Measurements from ENCODE around the gene SLAMF7. TPM values are rescaled to one million over a fixed set of nuclear protein-coding genes. Genes with fewer than 3 reads are reported as not detected.

SLAMF7 gene
- total RNA-seq, 1 donor from 2014 or later = not detected

DNA sequence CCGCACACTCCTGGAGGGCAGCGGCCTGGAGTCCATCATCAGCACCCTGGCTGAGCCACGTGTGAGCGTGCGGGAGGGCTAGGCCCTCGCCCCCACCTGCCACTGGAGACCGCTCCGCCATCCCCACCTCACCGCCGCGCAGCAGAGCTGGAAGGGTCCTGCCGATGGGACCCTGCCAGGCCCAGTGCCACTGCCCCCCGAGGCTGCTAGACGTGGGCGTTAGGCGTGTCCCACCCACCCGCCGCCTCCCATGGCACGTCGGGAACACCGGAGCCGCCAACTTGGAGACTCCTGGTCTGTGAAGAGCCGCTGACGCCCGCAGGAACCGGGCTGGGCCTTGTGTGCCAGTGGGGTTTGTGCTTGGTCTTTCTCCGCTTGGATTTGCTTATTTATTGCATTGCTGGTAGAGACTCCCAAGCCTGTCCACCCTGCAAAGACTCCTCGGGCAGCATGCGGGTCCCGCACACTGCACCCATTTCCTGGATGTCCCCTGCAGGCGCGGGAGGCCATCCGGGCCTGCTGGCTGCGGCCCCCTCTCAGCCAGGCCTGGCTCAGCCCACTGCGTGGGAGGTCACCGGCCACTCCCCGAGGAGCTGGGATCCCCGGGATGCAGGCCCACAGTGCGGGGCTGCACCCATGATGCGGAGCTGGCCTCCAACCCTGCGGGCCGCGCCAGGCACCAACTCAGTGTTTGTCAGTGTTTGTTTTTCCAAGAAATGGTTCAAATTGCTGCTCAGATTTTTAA lies 63.0 kb downstream of the SLAMF7 start:
- intact Hi-C loops (cut with DNase I) = no loop called here
- no peaks in the 10 kb centered on the region for H3K4me1 ChIP-seq
- TF ChIP-seq CTCF (IDR thresholded peaks at IDR 0.05) = no peak
- no peak overlapping the region for H3K4me3 ChIP-seq
- no peaks in the 10 kb centered on the region for H3K36me3 ChIP-seq
- H3K9me3 ChIP-seq = peaks cover 6 to 8% of the 10 kb centered on the region in 2 donors
- H3K27ac ChIP-seq = no peak overlapping the region
- no peaks in the 10 kb centered on the region for H3K27me3 ChIP-seq
- no peak for DNase-seq (ENCODE audit: low spot score in 2 of 2)

Other genes with a start within 250 kb of the SLAMF7 start
- gene SLAMF6, start 216.0 kb upstream of the SLAMF7 start, total RNA-seq = not detected
- 1.1 TPM for gene CD84, start 159.8 kb upstream of the SLAMF7 start, total RNA-seq
- not detected for gene SLAMF1, start 92.2 kb upstream of the SLAMF7 start, total RNA-seq
- gene CD48, start 27.4 kb upstream of the SLAMF7 start, total RNA-seq = not detected
- gene LY9, start 56.9 kb downstream of the SLAMF7 start, total RNA-seq = 0.11 TPM
- gene CD244, start 123.6 kb downstream of the SLAMF7 start, total RNA-seq = not detected
- gene ITLN1, start 145.9 kb downstream of the SLAMF7 start, total RNA-seq = 2.2 TPM
- not detected for gene ITLN2, start 215.6 kb downstream of the SLAMF7 start, total RNA-seq

Measured in ascending aorta (tissue), 2 donors.